Retina (tissue), 1 donor: ENCODE measurements around the gene RBM23.
"Not testable (repeated sequence)": the region's sequence is repeated elsewhere in the genome, so short reads cannot be mapped to it uniquely, and the experiment has no call there.

Experiments
- DNase-seq: peaks from one replicate; pipeline ENCODE4 v3.0.0-alpha.2; 2016

Gene RBM23

DNA sequence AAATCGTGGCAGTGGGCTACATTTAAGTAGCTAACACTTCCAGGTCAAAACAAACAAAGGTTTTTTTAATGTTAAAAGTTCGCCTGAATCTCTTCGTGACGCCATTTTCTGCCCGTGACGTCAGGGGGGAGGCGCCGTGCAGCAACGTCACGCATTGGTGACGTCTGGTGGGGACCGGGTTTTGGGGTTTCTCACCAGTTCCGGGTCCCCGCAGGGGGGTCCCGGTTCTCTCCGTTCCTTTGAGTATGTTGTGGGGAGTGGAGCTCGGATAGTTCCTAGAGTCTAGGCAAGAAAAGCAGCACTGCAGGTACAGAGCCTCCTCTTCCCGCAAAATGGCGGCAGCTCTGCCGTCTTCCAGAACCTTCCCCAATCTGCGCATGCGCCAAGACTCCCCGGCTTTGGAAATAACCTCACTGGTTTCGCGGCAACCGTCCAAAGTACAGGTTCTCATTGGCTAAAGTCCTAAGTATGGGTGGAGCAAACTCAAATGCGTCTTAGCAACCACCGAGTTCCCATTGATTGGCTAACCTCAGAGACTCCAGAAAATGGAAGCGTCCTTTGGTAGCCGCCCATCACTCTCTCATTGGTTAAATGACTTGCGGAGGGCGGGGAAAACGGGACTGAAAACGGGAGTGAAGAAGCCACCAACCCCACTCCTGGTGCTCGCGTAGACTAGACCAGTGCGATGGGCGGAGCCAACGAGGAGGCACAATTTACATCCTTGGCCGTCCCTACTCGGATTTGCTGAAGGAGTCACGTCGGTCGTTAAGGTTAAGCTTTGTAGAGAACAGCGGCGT, at the start of gene RBM23:
TSS of gene RBM23 (minus strand) at position 346 of the 797 bp plus-strand sequence.
- peak; percentile 99 for DNase-seq

DNA sequence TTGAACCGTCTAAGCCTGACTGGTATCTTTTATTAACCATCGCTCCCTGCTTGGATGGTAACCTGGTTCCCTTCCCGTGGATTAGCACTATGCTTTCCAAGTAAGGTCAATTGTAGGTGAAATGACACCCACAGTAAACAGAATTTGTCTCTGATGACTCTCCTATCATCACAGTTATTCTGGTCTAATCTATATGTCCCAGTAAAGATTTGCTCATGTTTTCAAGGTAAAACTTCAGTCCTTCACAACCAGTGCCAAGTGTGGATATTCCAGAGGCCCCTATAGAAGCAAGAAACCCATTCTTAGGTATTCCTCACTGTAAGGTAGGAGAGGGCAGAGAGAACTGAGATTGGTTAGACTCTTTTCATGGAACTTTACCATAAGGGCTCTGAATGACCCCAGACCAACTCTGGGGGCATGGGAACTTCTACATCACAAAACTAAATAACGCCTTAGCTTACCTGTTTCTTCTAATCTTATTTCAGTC, 47.9 kb upstream of the RBM23 start:
- DNase-seq, result no peak

DNA sequence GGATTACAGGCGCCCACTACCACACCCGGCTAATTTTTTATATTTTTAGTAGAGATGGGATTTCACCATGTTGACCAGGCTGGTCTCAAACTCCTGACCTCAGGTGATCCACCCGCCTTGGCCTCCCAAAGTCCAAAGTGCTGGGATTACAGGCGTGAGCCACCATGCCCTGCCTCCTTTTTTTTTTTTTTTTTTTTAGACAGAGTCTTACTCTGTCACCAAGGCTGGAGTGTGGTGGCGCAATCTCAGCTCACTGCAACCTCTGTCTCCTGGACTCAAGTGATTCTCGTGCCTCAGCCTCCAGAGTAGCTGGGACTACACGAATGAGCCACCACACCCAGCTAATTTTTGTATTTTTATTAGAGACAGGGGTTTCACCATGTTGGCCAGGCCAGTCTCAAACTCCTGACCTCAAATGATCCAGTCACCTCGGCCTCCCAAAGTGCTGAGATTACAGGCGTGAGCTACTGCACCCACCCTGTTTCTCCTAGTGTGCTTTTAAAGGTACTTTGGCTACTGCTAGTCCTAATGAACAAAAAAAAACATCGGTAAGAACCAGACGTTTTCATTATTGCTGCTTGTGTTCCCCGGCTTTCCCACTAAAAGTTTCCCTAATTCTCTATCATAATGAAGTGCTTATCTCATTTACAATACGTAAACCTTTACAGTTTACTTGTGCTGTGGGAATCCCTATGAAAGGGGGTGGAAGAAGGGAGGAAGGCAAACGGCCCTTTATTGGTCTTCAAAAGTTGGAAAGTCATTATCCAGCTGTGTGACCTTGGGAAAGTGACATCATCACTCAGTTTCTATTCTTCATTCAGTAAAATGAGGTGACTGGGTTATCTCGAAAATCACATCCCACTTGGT, 47.2 kb upstream of the RBM23 start:
- DNase-seq, result not testable (repeated sequence)

DNA sequence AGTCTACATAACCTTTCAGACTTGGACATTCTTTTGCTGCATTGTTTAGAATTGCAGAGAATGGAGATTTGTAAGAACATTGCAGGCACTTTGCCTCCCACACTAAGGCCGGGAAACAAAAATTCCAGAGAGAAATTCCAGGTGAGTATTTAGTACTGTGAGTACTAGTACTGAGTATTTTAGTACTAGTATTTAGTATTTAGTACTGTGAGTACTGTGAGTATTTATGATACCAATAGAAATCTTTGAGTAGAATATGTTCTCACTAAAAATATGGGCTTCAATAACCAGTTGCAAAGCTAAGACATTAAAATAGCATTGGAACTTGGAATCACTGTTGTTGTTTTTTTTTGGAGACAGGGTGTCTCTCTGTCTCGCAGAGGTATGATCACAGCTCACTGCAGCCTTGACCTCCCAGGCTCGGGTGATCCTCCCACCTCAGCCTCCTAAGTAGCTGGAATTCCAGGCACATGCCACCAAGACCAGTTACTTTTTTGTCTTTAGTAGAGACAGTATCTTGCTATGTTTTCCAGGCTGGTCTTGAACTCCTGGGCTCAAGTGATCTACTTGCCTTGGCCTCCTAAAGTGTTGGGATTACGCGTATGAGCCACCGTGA, 43.2 kb upstream of the RBM23 start:
- no peak for DNase-seq

DNA sequence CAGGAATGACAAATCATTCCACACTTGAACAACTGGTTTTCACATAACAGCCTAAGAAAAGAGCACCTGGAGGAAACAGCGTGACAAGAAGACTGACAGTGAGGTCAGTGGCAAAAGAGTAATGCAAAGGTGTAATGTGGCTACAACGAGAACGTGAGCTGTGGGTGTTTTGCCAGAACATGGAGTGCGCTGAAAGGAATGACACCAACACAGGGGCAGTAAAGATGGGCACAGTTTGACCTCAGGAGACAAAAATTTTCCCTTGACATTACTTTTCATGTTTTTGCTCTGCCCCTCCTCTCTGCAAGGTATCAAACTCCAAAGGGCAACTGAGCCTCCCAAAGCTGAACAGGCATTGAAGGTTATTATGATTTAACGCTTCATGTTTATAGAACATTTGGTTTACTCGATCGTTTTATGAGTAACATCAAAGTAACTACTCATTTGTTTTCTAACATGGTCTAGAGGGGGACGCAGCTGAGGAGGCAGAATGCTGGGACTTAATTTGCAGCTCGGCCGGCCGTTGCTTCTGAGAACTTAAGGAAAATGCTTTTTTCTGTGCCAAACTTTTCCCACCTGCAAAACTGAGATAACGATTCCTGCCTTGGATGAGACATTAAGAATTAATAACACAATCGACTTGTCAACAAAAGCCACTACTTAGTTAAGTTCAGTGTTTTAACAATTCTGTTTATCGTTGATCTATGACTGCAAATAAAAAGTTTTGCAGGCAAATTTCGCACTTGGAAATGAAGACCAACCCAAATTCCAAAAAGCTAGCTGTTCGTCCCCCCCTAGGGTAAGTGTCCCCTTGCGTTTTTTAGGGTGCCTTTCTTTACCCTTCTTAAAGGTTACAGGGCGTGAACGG, 37.0 kb upstream of the RBM23 start:
- DNase-seq, result no peak

DNA sequence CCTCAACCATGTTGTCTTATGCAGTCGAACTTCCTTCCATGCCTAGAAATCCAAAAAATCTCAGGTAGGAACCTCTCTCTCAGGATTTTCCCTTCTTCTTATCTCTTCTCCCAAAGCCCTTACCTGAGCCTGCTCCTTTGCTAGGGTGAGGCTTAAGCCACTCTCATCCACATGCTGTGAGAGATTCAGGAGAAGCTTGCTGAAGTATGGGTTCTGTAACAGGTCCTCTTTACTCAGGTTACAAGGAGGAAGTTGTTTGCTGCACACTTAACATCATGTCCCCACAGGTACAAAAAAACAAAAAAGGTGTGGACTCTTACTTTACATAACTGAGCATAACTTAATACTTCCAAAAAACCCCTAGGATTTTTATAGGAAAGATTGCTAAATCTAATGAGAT, 33.5 kb upstream of the RBM23 start:
- DNase-seq, result no peak

DNA sequence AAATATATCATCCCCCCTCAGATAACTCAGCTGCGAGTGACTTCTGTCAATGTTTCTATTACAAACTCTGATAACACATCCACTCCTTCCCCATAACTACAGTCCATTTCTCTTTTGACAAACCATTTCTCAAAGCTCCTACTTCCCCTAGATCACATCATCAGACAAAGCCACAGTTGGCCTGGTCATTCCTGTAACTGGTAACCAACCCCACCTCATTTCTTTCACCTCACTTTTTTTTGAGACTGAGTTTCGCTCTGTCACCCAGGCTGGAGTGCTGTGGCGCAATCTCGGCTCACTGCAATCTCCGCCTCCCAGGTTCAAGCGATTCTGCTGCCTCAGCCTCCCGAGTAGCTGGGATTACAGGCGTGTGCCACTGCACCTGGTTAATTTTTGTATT, 32.8 kb upstream of the RBM23 start:
- DNase-seq, result not testable (repeated sequence)

DNA sequence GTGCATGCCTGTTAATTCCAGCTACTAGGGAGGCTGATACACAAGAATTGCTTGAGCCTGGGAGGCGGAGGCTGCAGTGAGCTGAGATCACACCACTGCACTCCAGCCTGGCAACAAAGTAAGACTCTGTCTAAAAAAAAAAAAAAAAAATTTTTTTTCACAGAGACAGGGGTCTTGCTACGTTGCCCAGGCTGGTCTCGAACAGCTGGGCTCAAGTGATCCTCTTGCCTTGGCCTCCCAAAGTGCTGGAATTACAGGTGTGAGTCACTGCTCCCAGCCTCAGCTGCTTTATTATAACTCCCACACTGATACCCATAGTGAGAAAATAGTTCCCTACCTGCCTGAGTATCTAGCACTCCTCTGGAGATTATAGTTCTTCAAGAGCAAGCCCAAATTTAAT, 26.7 kb upstream of the RBM23 start:
- no peak for DNase-seq

DNA sequence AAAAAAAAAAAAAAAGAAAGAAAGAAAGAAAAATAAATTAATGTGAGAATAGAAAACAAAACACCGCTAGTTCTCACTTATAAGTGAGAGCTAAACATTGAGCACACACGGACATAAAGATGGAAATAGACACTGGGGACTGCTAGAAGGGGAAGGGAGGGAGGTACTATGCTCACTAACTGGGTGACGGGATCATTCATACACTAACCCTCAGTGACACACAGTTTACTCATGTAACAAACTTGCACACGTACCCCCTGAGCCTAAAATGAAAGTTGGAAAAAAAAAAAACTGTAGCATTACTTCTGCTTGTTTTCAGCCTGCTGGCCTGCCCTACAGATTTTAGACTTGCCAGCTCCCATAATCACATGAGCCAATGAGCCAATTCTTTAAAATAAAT, 20.7 kb upstream of the RBM23 start:
- no peak for DNase-seq

DNA sequence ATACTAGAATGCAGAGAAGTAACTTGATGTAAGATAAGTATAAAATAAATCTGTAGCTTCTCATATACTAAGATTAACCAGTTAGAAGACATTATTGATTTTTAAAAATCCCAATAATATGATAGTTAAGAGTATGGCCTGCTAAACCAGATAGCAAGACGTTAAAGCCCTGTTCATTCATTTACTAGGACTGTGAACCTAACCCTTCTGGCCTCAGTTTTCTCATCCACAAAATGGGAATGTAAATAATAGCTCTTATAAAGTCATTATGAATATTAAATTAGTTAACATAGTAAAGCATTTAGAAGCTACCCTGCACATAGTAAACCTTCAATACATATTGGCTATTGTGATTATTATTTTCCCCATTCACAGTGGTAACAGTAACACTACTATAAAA, 16.2 kb upstream of the RBM23 start:
- no peak for DNase-seq

DNA sequence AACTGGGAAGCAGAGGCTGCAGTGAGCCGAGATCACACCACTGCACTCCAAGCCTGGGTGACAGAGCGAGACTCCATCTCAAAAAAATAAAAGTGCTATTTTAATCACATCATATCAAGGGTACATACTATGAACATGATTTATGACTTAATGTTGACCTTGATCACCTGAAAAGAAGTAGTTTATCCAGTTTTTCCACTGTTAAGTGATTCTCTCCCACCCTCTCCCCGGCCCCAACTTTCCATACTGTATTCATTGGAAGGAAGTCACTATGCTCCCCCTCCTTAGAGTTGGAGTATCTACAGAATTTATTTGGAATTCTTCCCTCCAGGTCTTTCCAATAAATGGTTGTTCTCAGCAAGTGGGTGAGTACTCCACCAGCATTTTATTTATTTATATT, 13.2 kb upstream of the RBM23 start:
- no peak for DNase-seq

DNA sequence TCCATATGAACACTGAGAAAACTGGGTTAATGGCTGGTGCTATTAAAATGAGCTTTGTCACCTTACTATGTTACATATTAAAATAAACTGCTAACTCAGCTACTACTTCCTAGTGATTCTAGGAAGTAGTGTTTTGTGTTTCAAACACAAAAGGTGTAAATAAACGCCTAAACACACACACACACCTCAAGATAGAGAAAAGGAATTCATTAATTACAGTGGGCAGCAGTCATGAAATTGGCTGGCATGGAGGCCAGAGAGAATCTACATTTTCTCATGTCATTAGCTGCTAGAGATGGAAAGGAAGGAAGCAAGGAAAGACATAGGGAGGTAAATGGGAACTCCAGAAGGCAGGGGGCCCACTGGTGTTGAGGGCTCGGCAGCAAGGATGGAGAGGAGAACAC, 11.0 kb upstream of the RBM23 start:
- no peak for DNase-seq

DNA sequence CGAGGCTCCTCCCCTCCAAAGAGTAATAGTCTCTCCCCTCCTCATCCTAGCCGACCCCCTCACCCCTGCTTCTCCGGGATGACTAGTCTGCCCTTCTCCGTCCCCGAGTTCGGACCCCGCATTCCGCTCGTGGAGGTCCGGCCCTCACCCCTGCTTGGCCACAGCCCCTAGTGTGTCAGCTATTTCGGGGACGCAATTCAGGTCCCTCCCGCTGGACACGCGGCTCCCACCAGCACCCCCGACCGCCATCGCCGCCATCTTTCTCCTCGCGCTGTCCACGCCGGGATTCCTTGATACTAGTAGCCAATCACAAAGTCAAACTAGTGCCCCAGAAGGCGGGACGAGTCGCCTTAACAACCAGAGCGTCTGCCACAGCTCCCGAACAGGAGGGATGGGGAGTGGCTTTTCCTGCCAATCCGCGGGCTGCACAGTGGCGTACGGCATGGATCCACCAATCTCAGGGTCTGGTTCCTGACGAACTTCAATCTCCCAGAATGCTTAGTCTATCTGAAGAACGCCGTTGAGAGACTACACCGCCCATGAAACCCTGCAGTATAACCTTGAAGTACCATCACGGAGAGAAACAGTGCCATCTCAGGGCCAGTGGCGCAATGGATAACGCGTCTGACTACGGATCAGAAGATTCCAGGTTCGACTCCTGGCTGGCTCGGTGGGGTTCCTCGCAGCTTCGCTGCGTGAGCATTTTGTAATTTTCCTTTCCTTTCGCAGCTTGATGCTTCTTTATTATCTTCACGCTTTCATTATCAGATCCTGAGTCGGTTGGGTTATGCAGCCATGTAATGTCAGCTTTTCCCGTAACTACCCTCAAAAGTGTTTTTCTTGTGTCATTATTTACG, 10.4 kb upstream of the RBM23 start, which contains the start of gene PRMT5:
TSS of gene PRMT5 (minus strand) at position 273 of the 857 bp plus-strand sequence. CDS start at position 258, 15 bp downstream.
- peak; percentile 98 for DNase-seq

DNA sequence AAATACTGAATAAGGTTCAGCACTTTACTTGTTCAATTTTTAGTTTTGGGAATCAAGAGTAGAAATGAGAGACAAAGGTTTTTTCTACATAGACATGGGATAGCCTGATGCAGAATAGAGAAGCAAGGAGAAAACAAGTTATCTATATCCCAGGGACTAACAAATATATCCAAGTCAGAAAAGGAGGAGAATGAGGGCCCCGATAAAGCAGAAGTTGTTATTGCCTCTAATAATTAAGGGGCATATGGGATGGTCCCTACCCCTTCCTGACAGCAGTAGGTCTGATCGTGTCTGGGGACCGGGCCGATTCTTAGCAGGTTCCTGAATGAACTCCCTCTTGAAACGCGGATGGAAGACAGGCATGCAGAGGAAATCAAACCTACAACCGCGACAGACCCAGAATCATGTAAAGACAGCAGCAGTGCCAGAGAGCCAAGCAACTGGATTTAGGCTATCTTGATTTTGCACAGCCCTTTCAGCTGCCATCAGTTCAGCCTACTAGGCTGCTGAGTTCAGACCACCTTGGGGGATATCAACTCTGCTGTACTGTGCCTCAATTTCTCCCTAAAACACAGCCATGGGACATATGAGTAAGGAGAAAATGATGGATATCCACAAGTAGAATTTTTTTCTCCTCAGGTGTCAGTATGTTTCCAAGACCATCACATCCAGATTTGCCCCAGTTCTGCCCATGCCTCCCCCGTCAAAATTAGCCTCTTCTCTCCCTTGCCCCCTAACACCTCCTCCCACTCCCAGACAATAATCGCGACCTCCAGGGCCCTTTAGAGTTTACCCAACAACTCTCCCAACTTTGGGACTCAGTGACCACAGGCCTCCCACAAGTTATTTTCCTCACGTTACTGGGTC, 9.5 kb upstream of the RBM23 start:
- DNase-seq, result no peak

DNA sequence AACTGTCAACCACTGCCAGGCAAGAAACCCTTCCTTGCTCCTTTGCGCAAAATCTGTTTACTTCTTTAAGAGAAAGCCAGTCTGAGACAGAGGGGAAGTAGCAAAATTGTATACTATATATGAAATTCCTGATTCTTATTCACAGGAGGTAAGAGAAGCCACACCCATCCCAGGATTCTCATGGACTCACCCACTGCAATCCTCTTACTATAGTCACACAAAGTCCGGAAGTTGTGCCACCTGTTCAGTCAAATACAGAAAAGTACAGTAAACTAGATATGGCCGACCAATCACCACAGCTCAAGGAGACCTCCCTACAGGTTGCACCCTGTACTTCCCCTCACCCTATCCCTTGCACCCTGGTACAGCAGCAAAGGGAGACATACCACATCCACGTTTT, 7.4 kb upstream of the RBM23 start:
- no peak for DNase-seq

DNA sequence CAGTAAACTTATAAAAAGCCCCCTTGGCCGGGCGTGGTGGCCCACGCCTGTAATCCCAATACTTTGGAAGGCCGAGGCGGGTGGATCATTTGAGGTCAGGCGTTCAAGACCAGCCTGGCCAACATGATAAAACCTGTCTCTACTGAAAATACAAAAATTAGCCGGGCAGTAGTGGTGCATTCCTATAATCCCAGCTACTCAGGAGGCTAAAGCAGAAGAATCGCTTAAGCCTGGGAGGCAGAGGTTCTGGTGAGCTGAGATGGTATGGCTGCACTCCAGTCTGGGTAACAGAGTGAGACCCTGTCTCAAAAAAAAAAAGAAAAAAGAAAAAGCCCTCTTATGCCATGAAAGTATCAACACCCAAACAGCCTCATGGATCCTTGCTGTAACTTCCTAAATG, 6.6 kb upstream of the RBM23 start:
- no peak for DNase-seq

DNA sequence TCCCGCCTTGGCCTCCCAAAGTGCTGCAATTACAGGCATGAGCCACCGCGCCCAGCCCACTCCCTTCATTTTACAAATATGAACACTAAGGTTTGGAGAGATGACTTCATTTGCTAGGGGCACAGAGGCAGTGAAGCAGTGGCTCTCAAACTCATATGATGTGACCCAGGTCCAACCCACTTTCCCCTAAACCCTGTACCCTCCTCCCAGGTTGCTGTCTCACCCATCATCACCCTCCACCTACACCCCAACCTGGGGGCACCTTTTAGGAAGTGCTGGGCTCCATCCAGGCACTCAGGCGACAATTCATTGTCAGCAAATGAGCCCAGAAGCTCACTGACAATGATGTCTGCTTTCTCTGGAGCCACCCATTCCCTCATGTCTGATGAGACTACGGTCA, 4.8 kb upstream of the RBM23 start:
- DNase-seq, result no peak

DNA sequence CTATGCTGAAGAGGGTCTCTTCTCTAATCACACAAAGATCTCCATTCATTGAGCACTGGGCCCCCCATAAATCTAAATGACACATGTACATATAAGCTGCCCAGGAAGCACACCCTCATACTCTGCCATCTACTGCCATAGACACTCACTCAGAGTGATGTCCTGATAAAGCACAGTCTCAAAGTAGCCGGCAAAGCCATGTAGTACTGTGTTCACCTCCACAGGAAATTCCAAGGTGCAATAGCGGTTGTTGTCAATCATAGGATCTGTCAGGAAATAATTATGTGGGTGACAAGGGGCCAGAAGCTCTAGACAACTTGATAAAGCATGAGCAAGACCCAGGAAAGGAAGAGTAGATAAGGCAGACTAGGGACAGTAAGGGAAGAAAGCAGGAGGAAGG, 3.3 kb upstream of the RBM23 start:
- no peak for DNase-seq

DNA sequence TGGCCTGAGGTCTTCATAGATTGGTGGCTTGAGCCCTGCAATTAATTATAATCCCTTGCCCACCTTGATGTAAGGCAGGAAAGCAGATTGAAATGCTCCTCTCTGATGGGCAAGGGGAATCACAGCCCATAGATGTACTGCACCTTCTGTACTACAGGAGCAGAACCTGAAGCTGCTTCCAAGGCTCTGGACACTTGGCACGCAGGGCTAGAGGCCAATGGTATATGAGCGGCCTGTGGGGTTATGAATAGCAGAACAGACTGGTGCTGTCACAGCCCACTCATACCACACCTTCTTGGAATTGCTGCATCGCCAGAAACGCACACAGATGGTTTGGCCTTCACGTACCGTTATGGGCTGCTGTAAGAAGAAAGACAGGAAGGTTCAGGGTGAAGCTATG, 1.7 kb upstream of the RBM23 start:
- DNase-seq, result no peak

DNA sequence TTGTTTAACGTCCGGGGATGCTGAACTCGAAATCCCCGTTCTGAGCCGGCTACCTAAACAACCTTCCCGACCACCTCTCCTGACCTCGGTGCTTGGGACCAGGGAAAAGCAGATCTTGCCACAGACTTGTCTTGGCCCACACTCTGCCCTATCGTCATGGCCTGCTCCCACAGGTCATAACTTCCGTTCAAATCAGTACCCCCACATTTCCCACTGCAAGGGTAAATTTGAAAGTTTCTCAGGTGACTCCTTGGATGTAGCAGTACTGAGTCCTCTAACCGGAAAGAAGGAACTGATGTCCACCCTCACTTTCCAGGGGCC, 612 bp upstream of the RBM23 start:
- no peak for DNase-seq
